Neural crest cell (in vitro differentiated cells): ENCODE data around the gene EIF2S3B. TPM values are rescaled to one million over a fixed set of nuclear protein-coding genes. Genes with fewer than 3 reads are reported as not detected.

ENCODE experiments used
- DNase-seq: peaks from one replicate; pipeline ENCODE4 v3.0.0; 2021; ENCODE audit warnings: low read depth, mixed read lengths, low spot score
- H3K27ac Mint-ChIP-seq: one replicate; pipeline ENCODE4 v1.8.0; 2021; ENCODE audit warnings: mild to moderate bottlenecking, mixed read lengths; ENCODE audit not compliant: unreplicated experiment
- H3K27me3 Mint-ChIP-seq: 2 replicates; pipeline ENCODE4 v1.8.0; 2021; ENCODE audit warnings: low read depth, mild to moderate bottlenecking, mixed read lengths
- H3K36me3 Mint-ChIP-seq: 2 replicates; pipeline ENCODE4 v1.8.0; 2021; ENCODE audit warnings: low read depth, mild to moderate bottlenecking, mixed read lengths
- H3K4me1 Mint-ChIP-seq: 2 replicates; pipeline ENCODE4 v1.8.0; 2021; ENCODE audit warnings: mixed read lengths
- H3K4me3 Mint-ChIP-seq: one replicate; pipeline ENCODE4 v1.8.0; 2021; ENCODE audit warnings: mild to moderate bottlenecking, mixed read lengths
- H3K9me3 Mint-ChIP-seq: 2 replicates; pipeline ENCODE4 v1.8.0; 2021; ENCODE audit warnings: mixed read lengths
- total RNA-seq: library from RNA; stranded (reverse); gene quantifications from 2 replicates; pipeline ENCODE4 v1.2.1, GENCODE V29; 2021
- TF ChIP-seq, protein P1 (sequence below): fragments of 200-600 bp; sonication (generic); conservative IDR thresholded peaks from 2 replicates; pipeline ENCODE4 v1.5.0; 2021; ENCODE audit warnings: antibody characterized with exemption, mild to moderate bottlenecking

EIF2S3B gene
- total RNA-seq, 1 donor from 2014 or later, result 0.96 TPM

GRCh38 chr12:10511756-10512355 lies 6.2 kb downstream of the EIF2S3B start:
- Mint-ChIP-seq H3K36me3 (no peaks in the 10 kb centered on the region), H3K27ac (no peak overlapping the region), H3K9me3 (no peaks in the 10 kb centered on the region), H3K4me3 (no peak overlapping the region), H3K4me1 (peaks cover 5% of the 10 kb centered on the region), H3K27me3 (no peaks in the 10 kb centered on the region)
- DNase-seq, result no peak
- TF ChIP-seq, protein P1, sequence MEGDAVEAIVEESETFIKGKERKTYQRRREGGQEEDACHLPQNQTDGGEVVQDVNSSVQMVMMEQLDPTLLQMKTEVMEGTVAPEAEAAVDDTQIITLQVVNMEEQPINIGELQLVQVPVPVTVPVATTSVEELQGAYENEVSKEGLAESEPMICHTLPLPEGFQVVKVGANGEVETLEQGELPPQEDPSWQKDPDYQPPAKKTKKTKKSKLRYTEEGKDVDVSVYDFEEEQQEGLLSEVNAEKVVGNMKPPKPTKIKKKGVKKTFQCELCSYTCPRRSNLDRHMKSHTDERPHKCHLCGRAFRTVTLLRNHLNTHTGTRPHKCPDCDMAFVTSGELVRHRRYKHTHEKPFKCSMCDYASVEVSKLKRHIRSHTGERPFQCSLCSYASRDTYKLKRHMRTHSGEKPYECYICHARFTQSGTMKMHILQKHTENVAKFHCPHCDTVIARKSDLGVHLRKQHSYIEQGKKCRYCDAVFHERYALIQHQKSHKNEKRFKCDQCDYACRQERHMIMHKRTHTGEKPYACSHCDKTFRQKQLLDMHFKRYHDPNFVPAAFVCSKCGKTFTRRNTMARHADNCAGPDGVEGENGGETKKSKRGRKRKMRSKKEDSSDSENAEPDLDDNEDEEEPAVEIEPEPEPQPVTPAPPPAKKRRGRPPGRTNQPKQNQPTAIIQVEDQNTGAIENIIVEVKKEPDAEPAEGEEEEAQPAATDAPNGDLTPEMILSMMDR, result no peak

- H3K4me1 Mint-ChIP-seq, result peaks cover 5% of the 10 kb centered on the region
- H3K27me3 Mint-ChIP-seq, result no peaks in the 10 kb centered on the region
- DNase-seq, result no peak
- H3K27ac Mint-ChIP-seq, result no peak overlapping the region
- no peaks in the 10 kb centered on the region for H3K36me3 Mint-ChIP-seq
- H3K4me3 Mint-ChIP-seq, result no peak overlapping the region
- TF ChIP-seq, protein P1, result no peak
- no peaks in the 10 kb centered on the region for H3K9me3 Mint-ChIP-seq
Observed at GRCh38 chr12:10512798-10513197, 7.1 kb downstream of the EIF2S3B start.

GRCh38 chr12:10521555-10521954 lies 15.9 kb downstream of the EIF2S3B start:
- Mint-ChIP-seq H3K27me3 (no peaks in the 10 kb centered on the region), H3K27ac (no peak overlapping the region), H3K36me3 (no peaks in the 10 kb centered on the region), H3K9me3 (no peaks in the 10 kb centered on the region), H3K4me3 (no peak overlapping the region), H3K4me1 (no peaks in the 10 kb centered on the region)
- TF ChIP-seq, protein P1, result no peak
- no peak for DNase-seq

DNA sequence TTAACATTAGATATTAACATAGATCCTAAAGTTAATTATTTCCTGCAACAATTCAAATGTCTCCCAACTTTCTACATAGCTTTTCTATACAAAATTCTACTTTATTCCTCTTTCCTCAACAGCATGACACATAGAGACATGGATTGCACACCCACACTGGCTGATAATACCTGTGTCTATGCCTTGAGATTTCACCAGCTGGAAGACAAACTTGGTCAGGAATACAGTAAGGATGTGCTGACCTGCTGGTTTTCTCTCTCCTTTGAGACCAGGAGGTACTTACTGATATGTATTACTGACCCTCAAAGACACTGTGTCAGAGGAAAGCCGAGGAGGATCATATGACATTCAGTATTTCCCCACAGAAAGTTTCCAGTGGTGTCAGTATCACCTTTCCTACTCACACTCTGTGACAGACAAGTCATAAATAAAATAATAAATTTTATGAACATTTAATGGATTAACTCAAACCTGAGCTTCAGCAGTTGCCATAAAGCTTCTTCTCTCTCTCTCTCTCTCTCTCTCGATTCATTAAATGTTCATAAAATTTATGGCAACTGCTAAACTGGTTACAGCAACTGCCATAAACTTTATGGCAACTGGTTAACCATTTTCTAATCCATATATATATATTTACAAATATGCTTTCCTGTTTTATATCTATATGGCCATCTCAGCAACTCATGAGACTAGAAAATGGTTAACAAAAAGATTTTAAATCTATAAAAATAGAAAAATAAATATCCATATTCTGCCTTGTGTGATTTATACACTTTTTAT lies 22.7 kb downstream of the EIF2S3B start:
- TF ChIP-seq, protein P1, result no peak
- H3K4me1 Mint-ChIP-seq, result no peaks in the 10 kb centered on the region
- H3K27me3 Mint-ChIP-seq, result no peaks in the 10 kb centered on the region
- H3K9me3 Mint-ChIP-seq, result peaks cover 3% of the 10 kb centered on the region
- no peak overlapping the region for H3K27ac Mint-ChIP-seq
- H3K36me3 Mint-ChIP-seq, result no peaks in the 10 kb centered on the region
- no peak for DNase-seq
- H3K4me3 Mint-ChIP-seq, result no peak overlapping the region

- no peak for DNase-seq
- no peaks in the 10 kb centered on the region for H3K27me3 Mint-ChIP-seq
- peaks cover 3% of the 10 kb centered on the region for H3K9me3 Mint-ChIP-seq
- H3K4me3 Mint-ChIP-seq, result no peak overlapping the region
- H3K27ac Mint-ChIP-seq, result no peak overlapping the region
- TF ChIP-seq, protein P1, result no peak
- H3K36me3 Mint-ChIP-seq, result no peaks in the 10 kb centered on the region
- no peaks in the 10 kb centered on the region for H3K4me1 Mint-ChIP-seq
Observed at GRCh38 chr12:10529603-10530002, 23.9 kb downstream of the EIF2S3B start.
